Kidney glomerular epithelial cell (primary cell): ENCODE measurements around the gene INHBC.

ENCODE experiments used
- DNase-seq: peaks from one replicate; lab custom pipeline; 2025; lab: John Stamatoyannopoulos, UW

INHBC gene

DNA sequence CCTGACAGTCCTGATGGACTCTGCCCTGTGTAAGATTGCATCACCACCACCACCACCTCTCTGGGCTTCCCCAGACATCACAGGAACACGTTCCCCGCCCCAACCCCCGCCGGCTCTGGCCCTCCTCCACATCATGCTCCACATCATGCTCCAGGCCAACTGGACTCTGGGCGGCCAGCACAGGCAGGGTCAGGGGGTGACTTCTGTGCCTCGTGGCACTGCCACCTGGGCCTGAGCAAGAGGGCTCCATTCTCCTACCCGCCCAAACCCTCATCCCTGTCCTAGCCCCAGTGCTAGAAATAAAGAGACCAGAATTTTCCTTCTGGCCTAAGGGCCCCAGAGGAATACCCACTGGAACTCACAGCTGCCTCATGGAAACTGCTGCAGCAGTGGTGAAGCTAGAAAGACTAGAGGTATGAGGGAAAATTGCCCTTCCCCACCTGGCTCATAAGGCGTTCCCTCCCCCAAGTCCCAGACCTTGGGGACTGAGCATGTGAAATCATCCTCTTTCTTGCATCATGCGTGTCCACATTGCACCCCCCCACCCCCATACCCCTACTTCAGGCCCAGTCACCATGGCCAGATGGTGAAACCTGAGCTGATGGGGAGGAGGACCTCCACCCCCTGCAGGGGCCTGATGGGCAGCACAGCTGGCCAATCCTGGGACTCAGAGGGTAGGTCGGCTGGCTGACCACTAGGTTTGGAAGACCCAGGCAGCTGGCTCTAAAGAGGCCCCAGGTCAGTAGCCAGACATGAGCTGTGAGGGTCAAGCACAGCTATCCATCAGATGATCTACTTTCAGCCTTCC, 20.2 kb downstream of the INHBC start, which contains the start of gene INHBE:
TSS of gene INHBE (plus strand) at position 742 of the 808 bp plus-strand sequence. CDS start 230 bp downstream, outside the sequence.
- DNase-seq = peak; percentile 6

DNA sequence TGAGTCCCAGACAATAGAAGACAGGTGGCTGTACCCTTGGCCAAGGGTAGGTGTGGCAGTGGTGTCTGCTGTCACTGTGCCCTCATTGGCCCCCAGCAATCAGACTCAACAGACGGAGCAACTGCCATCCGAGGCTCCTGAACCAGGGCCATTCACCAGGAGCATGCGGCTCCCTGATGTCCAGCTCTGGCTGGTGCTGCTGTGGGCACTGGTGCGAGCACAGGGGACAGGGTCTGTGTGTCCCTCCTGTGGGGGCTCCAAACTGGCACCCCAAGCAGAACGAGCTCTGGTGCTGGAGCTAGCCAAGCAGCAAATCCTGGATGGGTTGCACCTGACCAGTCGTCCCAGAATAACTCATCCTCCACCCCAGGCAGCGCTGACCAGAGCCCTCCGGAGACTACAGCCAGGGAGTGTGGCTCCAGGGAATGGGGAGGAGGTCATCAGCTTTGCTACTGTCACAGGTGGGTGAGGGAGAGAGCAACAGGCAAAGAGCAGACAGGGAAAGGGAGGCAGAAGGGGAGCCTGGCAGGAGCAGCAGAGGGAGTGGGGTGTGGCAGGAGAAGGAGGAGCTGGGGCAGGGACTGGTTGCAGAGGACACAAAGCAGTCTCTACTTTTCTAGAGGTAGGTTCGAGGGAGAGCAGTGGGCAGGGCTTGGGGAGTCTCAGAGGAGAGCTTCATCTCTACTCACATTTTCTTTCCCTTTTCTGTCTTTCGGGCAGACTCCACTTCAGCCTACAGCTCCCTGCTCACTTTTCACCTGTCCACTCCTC, 21.0 kb downstream of the INHBC start:
- DNase-seq = no peak

DNA sequence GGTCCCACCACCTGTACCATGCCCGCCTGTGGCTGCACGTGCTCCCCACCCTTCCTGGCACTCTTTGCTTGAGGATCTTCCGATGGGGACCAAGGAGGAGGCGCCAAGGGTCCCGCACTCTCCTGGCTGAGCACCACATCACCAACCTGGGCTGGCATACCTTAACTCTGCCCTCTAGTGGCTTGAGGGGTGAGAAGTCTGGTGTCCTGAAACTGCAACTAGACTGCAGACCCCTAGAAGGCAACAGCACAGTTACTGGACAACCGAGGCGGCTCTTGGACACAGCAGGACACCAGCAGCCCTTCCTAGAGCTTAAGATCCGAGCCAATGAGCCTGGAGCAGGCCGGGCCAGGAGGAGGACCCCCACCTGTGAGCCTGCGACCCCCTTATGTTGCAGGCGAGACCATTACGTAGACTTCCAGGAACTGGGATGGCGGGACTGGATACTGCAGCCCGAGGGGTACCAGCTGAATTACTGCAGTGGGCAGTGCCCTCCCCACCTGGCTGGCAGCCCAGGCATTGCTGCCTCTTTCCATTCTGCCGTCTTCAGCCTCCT, 21.6 kb downstream of the INHBC start:
- peak; percentile 60 for DNase-seq

DNA sequence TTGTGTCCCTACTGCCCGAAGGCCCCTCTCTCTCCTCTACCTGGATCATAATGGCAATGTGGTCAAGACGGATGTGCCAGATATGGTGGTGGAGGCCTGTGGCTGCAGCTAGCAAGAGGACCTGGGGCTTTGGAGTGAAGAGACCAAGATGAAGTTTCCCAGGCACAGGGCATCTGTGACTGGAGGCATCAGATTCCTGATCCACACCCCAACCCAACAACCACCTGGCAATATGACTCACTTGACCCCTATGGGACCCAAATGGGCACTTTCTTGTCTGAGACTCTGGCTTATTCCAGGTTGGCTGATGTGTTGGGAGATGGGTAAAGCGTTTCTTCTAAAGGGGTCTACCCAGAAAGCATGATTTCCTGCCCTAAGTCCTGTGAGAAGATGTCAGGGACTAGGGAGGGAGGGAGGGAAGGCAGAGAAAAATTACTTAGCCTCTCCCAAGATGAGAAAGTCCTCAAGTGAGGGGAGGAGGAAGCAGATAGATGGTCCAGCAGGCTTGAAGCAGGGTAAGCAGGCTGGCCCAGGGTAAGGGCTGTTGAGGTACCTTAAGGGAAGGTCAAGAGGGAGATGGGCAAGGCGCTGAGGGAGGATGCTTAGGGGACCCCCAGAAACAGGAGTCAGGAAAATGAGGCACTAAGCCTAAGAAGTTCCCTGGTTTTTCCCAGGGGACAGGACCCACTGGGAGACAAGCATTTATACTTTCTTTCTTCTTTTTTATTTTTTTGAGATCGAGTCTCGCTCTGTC, 22.3 kb downstream of the INHBC start:
- DNase-seq = no peak

DNA sequence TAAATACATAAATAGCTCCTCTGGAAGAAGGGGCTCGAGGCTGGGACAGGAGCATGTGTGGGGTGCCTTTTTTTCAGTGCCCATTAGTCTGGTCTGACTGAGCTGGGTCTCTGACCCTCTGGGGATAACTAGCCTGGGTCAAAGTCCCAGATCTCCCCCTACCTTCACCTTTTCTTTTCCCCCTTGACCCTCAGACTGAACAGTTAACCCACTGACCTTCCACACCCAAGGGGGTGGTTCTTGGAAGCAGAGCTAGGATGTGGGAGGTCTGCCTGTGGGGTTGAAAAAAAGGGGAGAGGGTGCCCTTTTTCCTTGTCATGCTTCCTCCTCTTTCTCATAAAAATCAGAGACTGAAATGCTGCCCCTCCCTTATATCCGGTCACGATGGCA, 24.1 kb downstream of the INHBC start:
- no peak for DNase-seq

DNA sequence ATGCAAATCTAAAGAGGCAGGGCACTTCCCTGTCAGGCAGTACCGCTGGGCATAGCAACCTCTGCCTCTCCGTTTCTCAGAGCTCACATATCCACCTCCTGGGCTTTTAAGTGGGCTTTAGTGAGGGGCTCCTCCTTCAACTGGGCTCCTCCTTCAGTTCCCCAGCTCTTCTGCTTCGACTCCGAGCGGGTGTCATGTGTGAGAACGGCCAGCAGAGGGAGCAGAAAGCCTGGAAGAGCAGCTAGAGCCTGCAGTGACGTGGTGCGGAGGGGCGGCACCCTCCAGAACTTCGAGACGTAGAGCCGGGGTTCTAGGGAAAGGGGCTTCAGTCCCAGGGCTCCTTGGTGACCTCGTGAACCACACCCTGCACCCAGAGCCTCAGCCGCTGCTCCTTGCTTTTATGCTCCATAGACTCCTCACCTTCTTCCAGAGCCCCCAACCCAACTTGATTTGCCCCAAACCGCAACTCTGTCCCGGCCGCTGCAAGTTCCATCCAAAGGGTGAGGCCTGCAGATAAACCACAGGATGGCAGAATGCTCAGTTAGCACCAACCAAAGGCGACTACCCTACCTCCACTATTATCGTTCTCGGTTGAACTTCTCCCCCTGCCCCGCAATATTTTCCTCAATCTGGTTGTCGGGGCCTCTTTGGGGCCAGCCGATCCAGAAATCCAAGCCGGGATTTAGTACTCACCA, 24.6 kb downstream of the INHBC start:
- DNase-seq = peak; percentile 90

DNA sequence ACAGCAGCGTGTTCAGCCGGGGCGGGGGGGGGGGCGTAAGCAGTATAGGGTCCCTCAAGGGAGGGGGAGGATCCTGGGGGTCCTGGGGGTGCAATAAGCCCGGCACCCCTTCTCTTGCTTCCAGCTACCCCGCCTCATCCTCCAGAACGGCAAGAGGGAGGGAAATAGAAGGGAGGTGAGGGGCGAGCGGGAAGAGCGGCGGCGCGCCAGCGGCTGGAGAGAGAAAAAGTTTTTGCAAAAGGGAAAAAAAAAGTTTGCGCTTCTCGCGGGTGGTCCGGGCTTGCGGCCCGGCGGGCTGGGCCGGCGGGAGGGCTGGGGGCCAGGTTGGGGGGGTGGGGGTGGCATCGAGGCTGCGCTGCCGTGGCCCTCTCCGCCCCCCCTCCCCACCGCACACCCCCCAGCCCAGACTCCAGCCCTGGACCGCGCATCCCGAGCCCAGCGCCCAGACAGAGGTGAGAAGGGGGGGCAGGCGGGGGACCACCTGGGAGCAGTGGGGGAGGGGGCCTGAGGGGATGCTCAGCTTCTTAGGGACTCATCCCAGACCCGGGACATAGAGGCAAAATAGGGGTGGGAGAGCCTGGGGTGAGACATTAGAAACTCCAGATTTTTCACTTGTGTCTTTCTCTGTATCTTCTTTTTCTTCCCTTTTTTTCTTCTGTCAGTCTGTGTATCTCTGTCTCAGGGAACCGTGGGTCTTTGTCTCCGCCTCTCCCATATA, 25.3 kb downstream of the INHBC start, which contains the start of gene GLI1:
TSS of gene GLI1 (plus strand) at position 36 of the 718 bp plus-strand sequence. CDS start 3,907 bp downstream, outside the sequence.
- DNase-seq = no peak

DNA sequence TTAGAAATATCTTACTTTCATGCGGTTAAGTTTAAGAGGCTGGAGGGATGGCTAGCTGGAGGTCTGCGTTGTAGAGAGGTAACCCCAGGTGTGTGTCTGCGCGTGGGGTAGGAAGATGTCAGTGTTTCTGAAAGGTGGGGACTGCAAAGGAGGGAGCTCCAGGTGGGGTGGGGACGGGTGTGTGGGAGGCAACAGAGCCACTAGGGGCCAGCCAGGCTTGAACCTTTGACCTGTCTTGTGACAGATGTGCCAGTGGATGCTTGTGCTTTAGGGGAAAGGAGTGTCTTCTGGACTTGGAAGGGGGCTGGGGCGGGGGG, 25.8 kb downstream of the INHBC start:
- DNase-seq = peak; percentile 22

DNA sequence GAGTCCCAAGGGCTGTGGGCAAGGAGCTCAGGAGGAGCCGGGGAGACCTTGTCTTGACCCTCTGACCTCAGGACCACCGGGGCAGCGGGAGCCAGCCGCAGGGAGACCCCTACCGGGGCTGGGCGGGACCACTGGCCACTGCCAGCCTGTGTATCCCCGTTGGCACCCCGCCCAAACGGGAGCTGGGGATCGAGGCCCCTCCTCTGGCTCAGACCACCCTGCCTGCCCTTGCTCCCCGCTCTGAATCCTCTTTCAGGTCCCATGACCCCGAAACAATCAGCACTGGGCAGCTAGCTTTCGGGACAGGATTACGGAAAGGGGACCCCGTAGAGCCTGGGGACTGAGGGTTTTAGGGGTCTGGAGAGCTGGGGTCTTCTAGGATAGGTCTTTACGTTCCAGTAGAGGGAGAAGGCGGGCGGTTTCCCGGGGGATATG, 26.3 kb downstream of the INHBC start:
- DNase-seq = no peak

DNA sequence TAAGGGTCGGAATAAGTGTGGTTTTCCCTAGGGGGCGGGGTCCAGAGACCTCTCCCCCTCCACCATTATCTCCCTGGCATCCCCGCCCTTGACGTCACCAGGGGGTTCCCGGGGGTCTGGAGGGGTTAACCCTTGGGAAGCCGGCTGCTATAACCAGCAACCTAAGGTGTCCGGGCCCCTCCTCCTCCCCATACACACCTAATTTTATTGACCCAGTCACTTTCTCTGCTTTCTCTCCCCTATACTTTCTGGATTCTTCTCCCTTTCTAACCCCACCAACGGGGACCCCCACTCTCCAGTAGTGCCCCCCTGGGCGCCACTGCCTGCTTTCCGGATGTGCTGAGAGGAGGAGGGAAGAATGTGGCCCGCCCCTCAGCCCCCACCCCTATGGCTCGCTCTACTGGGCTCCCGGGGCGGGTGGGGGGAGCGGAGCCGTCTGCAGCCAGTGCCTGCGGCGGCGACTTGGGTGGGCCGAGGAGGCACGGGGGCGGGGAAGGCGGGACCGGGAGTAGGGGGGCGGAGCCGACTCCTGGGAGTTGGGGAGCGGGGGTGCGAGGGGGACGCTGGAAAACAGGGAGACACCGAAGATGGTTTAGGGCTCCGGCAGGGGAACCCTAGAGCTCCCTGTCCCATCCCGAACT, 26.8 kb downstream of the INHBC start:
- DNase-seq = peak; percentile 37

DNA sequence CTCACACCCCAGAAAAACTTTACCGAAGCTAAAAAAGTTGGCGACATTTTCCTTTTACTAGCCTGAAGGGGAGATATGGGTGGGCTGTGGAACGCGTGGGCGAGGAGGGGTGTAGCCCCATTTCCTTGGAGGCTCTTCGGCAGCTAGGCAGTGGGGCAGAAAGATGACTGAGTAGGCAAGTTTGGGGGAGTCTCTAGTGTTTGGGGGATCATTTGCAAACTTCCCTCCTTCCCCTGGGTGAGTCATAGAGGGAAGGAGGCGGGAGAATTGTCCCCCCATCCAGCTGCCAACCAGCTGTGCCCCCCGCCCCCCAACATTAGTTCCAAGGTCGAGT, 27.3 kb downstream of the INHBC start:
- peak; percentile 41 for DNase-seq

DNA sequence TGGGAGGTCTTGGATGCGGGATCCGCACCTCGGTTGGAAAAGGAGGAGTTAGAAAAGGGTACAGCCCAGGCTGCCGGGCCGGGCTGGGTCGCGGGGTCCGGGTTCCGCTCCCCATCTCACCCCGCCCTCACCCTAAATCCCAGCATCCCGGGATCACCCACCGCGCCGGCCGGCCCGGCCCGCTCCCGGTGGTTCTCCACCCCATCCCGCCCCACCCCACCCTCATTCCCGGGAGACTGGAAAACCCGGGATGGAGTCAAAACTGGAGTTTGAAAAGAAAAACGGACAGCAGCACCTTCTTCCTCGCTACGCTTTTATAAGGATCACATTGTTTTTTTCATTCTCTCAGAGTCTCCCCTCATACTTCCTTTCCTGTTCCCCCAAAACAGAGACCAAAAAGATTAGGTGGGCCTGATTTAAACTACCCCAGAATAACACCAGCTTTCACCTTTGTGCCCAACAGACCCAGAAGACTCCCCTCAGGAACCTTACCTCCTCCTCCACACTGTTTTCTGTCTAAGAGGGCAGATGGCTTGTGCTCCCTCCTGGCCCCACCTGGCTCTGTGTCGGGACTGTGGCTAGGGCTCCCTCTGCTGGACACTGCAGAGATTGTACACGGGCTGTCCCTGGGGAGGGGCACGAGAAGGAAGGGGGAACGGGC, 27.8 kb downstream of the INHBC start:
- DNase-seq = peak; percentile 92

DNA sequence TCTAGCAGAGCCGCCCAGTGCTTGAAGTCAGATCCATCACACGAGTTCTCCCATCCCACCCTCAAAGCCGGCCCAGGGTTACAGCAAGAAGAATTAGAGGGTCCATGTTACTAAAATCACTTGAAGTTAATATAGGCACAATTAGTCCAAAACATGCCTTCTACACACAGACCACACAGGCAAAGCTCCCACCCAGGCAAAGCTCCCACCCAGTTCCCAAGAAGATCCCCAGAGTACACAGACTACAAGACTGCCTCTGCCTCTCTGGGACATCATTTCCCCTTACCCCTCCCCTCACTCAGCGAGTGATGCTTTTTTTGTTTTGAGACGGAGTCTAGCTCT, 28.3 kb downstream of the INHBC start:
- DNase-seq = no peak

DNA sequence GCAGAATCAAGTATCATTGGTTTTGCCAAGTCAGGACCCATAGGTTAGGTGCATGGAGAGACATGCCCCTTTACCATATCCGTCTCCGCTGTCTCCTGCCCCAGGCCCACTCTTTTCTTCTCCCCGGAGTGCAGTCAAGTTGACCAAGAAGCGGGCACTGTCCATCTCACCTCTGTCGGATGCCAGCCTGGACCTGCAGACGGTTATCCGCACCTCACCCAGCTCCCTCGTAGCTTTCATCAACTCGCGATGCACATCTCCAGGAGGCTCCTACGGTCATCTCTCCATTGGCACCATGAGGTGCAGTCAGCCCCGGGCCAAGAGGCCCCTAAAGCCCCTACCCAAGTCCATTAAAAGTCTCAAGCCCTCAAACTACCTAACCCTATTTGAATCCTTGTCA, 30.0 kb downstream of the INHBC start:
- no peak for DNase-seq

DNA sequence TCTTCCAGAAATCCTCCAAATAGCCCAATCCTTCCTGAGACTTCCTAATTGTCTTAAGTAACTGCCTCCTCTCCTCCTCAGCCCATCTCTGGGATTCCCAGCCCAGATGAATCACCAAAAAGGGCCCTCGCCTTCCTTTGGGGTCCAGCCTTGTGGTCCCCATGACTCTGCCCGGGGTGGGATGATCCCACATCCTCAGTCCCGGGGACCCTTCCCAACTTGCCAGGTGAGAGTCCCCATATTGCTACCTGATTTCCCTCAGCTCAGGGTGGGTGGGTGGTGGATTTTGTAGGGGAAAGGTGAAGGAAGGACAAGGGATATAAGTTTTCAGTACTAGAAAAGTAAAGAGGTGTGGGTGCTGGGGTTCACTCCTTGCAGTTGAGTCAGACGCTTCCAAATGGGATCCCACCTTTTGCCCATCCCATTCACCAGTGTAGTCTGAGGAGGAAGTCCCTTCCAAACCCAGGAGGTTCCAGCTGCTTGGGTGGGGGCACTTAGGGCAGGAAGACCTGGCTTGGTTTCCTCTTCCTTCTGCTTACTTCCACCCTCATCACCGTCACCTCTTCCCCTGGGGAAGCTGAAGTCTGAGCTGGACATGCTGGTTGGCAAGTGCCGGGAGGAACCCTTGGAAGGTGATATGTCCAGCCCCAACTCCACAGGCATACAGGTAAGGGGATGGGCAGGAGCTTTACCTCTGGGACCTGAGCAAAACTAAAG, 30.6 kb downstream of the INHBC start:
- DNase-seq = no peak

DNA sequence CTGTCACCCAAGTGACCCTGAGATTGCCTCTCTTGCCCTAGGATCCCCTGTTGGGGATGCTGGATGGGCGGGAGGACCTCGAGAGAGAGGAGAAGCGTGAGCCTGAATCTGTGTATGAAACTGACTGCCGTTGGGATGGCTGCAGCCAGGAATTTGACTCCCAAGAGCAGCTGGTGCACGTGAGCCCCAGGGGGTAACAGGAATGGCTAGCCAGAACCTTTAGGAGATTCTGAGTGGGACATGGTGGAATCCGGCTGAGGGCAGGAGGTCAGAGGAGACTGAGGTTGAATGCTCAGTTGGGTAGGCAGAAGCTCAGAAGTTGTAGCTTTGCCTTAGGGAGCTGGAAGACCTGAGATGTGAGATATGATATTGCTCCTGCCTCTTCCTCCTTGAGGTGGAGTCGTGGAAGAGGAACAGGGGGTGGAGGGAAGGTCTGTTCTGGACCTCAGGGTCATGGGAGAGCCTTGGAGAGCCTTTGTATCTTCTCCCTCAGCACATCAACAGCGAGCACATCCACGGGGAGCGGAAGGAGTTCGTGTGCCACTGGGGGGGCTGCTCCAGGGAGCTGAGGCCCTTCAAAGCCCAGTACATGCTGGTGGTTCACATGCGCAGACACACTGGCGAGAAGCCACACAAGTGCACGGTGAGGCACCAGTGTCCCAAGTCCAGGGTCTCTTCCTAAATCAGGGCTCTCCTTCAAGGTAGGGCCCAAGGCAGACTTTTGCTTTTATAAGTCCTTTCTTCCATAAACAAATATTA, 31.3 kb downstream of the INHBC start:
- DNase-seq = no peak

DNA sequence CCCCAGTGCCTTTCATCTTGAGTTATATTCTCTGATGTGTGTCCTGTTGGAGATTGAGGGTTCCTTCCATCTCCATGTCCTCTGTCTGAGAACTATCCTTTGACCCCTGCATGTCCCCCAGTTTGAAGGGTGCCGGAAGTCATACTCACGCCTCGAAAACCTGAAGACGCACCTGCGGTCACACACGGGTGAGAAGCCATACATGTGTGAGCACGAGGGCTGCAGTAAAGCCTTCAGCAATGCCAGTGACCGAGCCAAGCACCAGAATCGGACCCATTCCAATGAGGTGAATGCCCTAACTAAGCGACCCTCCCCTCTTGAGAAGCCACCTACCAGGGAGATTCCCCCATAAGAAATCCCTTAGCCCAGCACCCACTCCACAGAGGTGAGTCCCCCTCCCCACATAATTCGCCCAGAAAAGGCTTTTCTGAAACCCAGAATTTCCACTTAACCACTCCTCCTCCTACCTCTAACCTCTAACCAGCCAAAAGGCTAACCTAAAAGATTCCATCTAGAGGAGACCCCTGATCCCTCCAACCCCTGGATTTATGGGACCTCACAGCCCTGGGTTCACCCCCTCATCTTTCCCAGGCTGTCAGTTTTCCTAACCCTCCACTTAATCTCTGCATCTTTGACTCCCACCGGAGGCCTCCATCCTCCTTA, 32.8 kb downstream of the INHBC start:
- no peak for DNase-seq

DNA sequence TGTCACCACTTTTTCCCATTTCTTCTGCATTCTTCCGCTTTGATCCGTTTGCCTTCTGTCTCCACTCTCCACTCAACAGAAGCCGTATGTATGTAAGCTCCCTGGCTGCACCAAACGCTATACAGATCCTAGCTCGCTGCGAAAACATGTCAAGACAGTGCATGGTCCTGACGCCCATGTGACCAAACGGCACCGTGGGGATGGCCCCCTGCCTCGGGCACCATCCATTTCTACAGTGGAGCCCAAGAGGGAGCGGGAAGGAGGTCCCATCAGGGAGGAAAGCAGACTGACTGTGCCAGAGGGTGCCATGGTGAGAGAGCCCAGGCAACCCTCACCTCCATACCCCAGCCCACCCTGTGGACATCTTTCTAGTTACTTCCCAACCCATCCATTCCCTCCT, 33.3 kb downstream of the INHBC start:
- DNase-seq = no peak
